ENCODE results near the gene ATG4B. TPM values are rescaled to one million over a fixed set of nuclear protein-coding genes. Genes with fewer than 3 reads are reported as not detected.
"Not testable (repeated sequence)": the region's sequence is repeated elsewhere in the genome, so short reads cannot be mapped to it uniquely, and the experiment has no call there.

ATG4B gene
- polyA plus RNA-seq, 1 experiment: 122 TPM

- CTCF ChIA-PET: interaction anchor here (0.6 to 5.7 kb wide), 27 partner anchors 10 to 815 kb away, joined by 3 to 49 read pairs (median 3); partner anchors contain the start of genes D2HGDH and DTYMK
- peaks cover 34% of the 10 kb centered on the region for H3K36me3 ChIP-seq (ENCODE audit: control insufficient read depth, insufficient read depth, low read length)
- TF ChIP-seq CTCF (IDR thresholded peaks at IDR 0.05; ENCODE audit: insufficient read depth, low read depth, low read length): peak; percentile 76
Measured at GRCh38 chr2:241659150-241659739, 21.8 kb downstream of the ATG4B start.

GRCh38 chr2:241660593-241661213 is 23.2 kb downstream of the ATG4B start:
- no peak for TF ChIP-seq CTCF (IDR thresholded peaks at IDR 0.05; ENCODE audit: insufficient read depth, low read depth, low read length)
- H3K4me3 ChIP-seq (ENCODE audit: low read depth, low read length): no peak overlapping the region
- CTCF ChIA-PET: interaction anchor here (5.7 kb wide), 1 partner anchor 12 kb away, joined by 49 read pairs; no protein-coding TSS in a partner anchor
- no peak for DNase-seq (ENCODE audit: low read depth)
- POLR2A ChIA-PET: no interaction called here
- peaks cover 23% of the 10 kb centered on the region for H3K36me3 ChIP-seq (ENCODE audit: control insufficient read depth, insufficient read depth, low read length)
- no peaks in the 10 kb centered on the region for H3K27me3 ChIP-seq (ENCODE audit: control insufficient read depth, insufficient read depth, low read length)

More at GRCh38 chr2:241659150-241659739, 21.8 kb downstream of the ATG4B start:
- Histone ChIP-seq H3K27me3 (ENCODE audit: control insufficient read depth, insufficient read depth, low read length) (no peaks in the 10 kb centered on the region), H3K4me3 (ENCODE audit: low read depth, low read length) (no peak overlapping the region)
- no peak for DNase-seq (ENCODE audit: low read depth)
- POLR2A ChIA-PET: no interaction called here

GRCh38 chr2:241662731-241663130 is 25.2 kb downstream of the ATG4B start:
- H3K27me3 ChIP-seq (ENCODE audit: control insufficient read depth, insufficient read depth, low read length); DNase-seq (ENCODE audit: low read depth); H3K4me3 ChIP-seq (ENCODE audit: low read depth, low read length); POLR2A ChIA-PET: not testable (repeated sequence)
- CTCF ChIA-PET: interaction anchor here (1.2 kb wide), 1 partner anchor 216 kb away, joined by 8 read pairs; no protein-coding TSS in a partner anchor
- H3K36me3 ChIP-seq (ENCODE audit: control insufficient read depth, insufficient read depth, low read length): peaks cover 23% of the 10 kb centered on the region

- CTCF ChIA-PET: interaction anchor here (1.6 to 2.2 kb wide), 4 partner anchors 9 to 213 kb away, joined by 8 to 11 read pairs (median 9); partner anchors contain the start of gene D2HGDH
- POLR2A ChIA-PET: no interaction called here
- H3K36me3 ChIP-seq (ENCODE audit: control insufficient read depth, insufficient read depth, low read length): peaks cover 28% of the 10 kb centered on the region
- H3K27me3 ChIP-seq (ENCODE audit: control insufficient read depth, insufficient read depth, low read length): no peaks in the 10 kb centered on the region
- no peak for TF ChIP-seq CTCF (IDR thresholded peaks at IDR 0.05; ENCODE audit: insufficient read depth, low read depth, low read length)
- no peak for DNase-seq (ENCODE audit: low read depth)
- no peak overlapping the region for H3K4me3 ChIP-seq (ENCODE audit: low read depth, low read length)
Measured at GRCh38 chr2:241665731-241666440, 28.4 kb downstream of the ATG4B start.

GRCh38 chr2:241666627-241667400 is 29.3 kb downstream of the ATG4B start:
- POLR2A ChIA-PET: no interaction called here
- TF ChIP-seq CTCF (IDR thresholded peaks at IDR 0.05; ENCODE audit: insufficient read depth, low read depth, low read length): no peak
- H3K27me3 ChIP-seq (ENCODE audit: control insufficient read depth, insufficient read depth, low read length): no peaks in the 10 kb centered on the region
- CTCF ChIA-PET: no interaction called here
- peaks cover 36% of the 10 kb centered on the region for H3K36me3 ChIP-seq (ENCODE audit: control insufficient read depth, insufficient read depth, low read length)
- no peak overlapping the region for H3K4me3 ChIP-seq (ENCODE audit: low read depth, low read length)
- no peak for DNase-seq (ENCODE audit: low read depth)
